Stimulated activated memory B cell treated with anti-CD40 and anti-IgM and Interleukin-4, amounts not matched to agents 10 μg/mL and 1 μg/mL and 100 μg/mL, for 72 hours (primary cell): Measurements from ENCODE around the gene PCDHGA4.
A peak's percentile ranks its signal among the peaks of the same experiment; 100 is the strongest.
"Not testable (repeated sequence)": the region's sequence is repeated elsewhere in the genome, so short reads cannot be mapped to it uniquely, and the experiment has no call there.

Experiments
- ATAC-seq: fragments of 150-1000 bp; cut with Tn5 transposase; 2 replicates; pipeline ENCODE4 v1.10.0; 2021
- H3K27ac Mint-ChIP-seq: one replicate; pipeline ENCODE4 v1.8.0; 2022; ENCODE audit warnings: mild to moderate bottlenecking, mixed read lengths
- H3K27me3 Mint-ChIP-seq: one replicate; pipeline ENCODE4 v1.8.0; 2022; ENCODE audit warnings: mixed read lengths
- H3K36me3 Mint-ChIP-seq: one replicate; pipeline ENCODE4 v1.8.0; 2022; ENCODE audit warnings: mixed read lengths
- H3K4me1 Mint-ChIP-seq: one replicate; pipeline ENCODE4 v1.8.0; 2022; ENCODE audit warnings: mixed read lengths
- H3K4me3 Mint-ChIP-seq: one replicate; pipeline ENCODE4 v1.8.0; 2022; ENCODE audit warnings: mild to moderate bottlenecking, moderate library complexity, mixed read lengths
- H3K9me3 Mint-ChIP-seq: one replicate; pipeline ENCODE4 v1.8.0; 2022; ENCODE audit warnings: mixed read lengths

PCDHGA4 gene

GRCh38 chr5:141388661-141389060 lies 33.8 kb downstream of the PCDHGA4 start:
- no peaks in the 10 kb centered on the region for H3K4me1 Mint-ChIP-seq
- peaks cover 6% of the 10 kb centered on the region for H3K36me3 Mint-ChIP-seq
- no peak for ATAC-seq
- peaks cover 15% of the 10 kb centered on the region for H3K9me3 Mint-ChIP-seq
- no peak overlapping the region for H3K27ac Mint-ChIP-seq
- H3K4me3 Mint-ChIP-seq: no peak overlapping the region
- peaks cover 76% of the 10 kb centered on the region for H3K27me3 Mint-ChIP-seq

- no peak overlapping the region for H3K4me3 Mint-ChIP-seq
- no peak for ATAC-seq
- no peak overlapping the region for H3K27ac Mint-ChIP-seq
- H3K36me3 Mint-ChIP-seq: peaks cover 11% of the 10 kb centered on the region
- peaks cover 19% of the 10 kb centered on the region for H3K9me3 Mint-ChIP-seq
- no peaks in the 10 kb centered on the region for H3K4me1 Mint-ChIP-seq
- H3K27me3 Mint-ChIP-seq: peaks cover 82% of the 10 kb centered on the region
Measured at GRCh38 chr5:141389153-141390042, 34.6 kb downstream of the PCDHGA4 start.

GRCh38 chr5:141392429-141393198 lies 37.8 kb downstream of the PCDHGA4 start, which contains the start of gene PCDHGA8:
Gene PCDHGA8, plus strand, starts transcription at chr5:141392633. Its CDS starts 181 bp downstream, at chr5:141392814.
- peaks cover 83% of the 10 kb centered on the region for H3K27me3 Mint-ChIP-seq
- peaks cover 11% of the 10 kb centered on the region for H3K36me3 Mint-ChIP-seq
- H3K9me3 Mint-ChIP-seq: peaks cover 19% of the 10 kb centered on the region

GRCh38 chr5:141393267-141393666 lies 38.4 kb downstream of the PCDHGA4 start:
- no peak overlapping the region for H3K27ac Mint-ChIP-seq
- no peak overlapping the region for H3K4me3 Mint-ChIP-seq
- H3K27me3 Mint-ChIP-seq: peaks cover 80% of the 10 kb centered on the region
- no peaks in the 10 kb centered on the region for H3K4me1 Mint-ChIP-seq
- ATAC-seq: no peak
- peaks cover 11% of the 10 kb centered on the region for H3K36me3 Mint-ChIP-seq
- peaks cover 19% of the 10 kb centered on the region for H3K9me3 Mint-ChIP-seq

More at GRCh38 chr5:141392429-141393198, 37.8 kb downstream of the PCDHGA4 start, which contains the start of gene PCDHGA8:
- no peak within 1 kb of the TSS for H3K4me3 Mint-ChIP-seq
- no peak for ATAC-seq
- no peaks in the 10 kb centered on the region for H3K4me1 Mint-ChIP-seq
- H3K27ac Mint-ChIP-seq: no peak within 1 kb of the TSS

- Mint-ChIP-seq H3K36me3 (peaks cover 11% of the 10 kb centered on the region), H3K9me3 (peaks cover 13% of the 10 kb centered on the region), H3K27me3 (peaks cover 79% of the 10 kb centered on the region)
- not testable (repeated sequence) for H3K4me3 Mint-ChIP-seq, H3K27ac Mint-ChIP-seq, H3K4me1 Mint-ChIP-seq, ATAC-seq
Measured at GRCh38 chr5:141394401-141395187, 39.8 kb downstream of the PCDHGA4 start.

DNA sequence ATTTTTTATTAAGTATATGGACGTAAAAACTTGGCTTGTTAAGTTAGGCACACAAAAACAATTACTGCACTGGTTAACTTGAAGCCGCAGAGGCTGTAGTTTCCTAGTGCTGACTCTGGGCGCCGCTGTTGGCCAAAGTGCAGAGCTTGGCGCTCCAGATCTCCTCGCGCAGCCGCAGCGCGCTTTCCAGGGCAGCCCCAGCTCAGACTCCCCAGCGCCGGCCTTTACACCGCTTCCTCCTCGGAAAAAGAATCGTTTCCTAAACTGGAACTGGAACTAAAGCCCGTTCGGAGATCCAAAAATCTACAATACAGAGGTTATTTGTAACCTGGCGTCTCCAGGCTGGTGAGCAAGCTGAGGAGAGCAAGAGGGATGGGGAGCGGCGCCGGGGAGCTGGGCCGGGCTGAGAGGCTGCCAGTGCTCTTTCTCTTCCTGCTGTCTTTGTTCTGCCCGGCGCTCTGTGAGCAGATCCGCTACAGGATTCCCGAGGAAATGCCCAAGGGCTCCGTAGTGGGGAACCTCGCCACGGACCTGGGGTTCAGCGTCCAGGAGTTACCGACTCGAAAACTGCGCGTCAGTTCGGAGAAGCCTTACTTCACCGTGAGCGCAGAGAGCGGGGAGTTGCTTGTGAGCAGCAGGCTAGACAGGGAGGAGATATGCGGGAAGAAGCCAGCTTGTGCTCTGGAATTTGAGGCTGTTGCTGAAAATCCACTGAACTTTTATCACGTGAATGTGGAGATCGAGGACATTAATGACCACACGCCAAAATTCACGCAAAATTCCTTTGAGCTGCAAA lies 43.1 kb downstream of the PCDHGA4 start, which contains the start of gene PCDHGB5:
Gene PCDHGB5, plus strand, starts transcription at position 192 of the 796 bp plus-strand sequence. Its CDS starts 181 bp downstream, at position 373.
- H3K27ac Mint-ChIP-seq, H3K4me1 Mint-ChIP-seq, H3K9me3 Mint-ChIP-seq: not testable (repeated sequence)
- peaks cover 10% of the 10 kb centered on the region for H3K36me3 Mint-ChIP-seq
- H3K27me3 Mint-ChIP-seq: peaks cover 80% of the 10 kb centered on the region
- ATAC-seq: peak; percentile 56
- H3K4me3 Mint-ChIP-seq: peak within 1 kb of the TSS; percentile 63

- Mint-ChIP-seq H3K27ac (no peak overlapping the region), H3K9me3 (peaks cover 7% of the 10 kb centered on the region), H3K4me3 (no peak overlapping the region), H3K4me1 (no peaks in the 10 kb centered on the region), H3K36me3 (peaks cover 10% of the 10 kb centered on the region), H3K27me3 (peaks cover 80% of the 10 kb centered on the region)
- ATAC-seq: no peak
Measured at GRCh38 chr5:141398608-141399007, 43.8 kb downstream of the PCDHGA4 start.

GRCh38 chr5:141399555-141400258 lies 44.9 kb downstream of the PCDHGA4 start:
- H3K36me3 Mint-ChIP-seq: peaks cover 6% of the 10 kb centered on the region
- no peak for ATAC-seq
- peaks cover 80% of the 10 kb centered on the region for H3K27me3 Mint-ChIP-seq
- H3K27ac Mint-ChIP-seq: no peak overlapping the region
- peaks cover 3% of the 10 kb centered on the region for H3K9me3 Mint-ChIP-seq
- peak overlapping the region; percentile 32 for H3K4me3 Mint-ChIP-seq
- no peaks in the 10 kb centered on the region for H3K4me1 Mint-ChIP-seq

GRCh38 chr5:141402553-141403243 lies 47.9 kb downstream of the PCDHGA4 start, which contains the start of gene PCDHGA9:
Gene PCDHGA9, plus strand, starts transcription at chr5:141402778. Its CDS starts 175 bp downstream, at chr5:141402953.
- H3K9me3 Mint-ChIP-seq: peaks cover 6% of the 10 kb centered on the region
- ATAC-seq: no peak
- no peak within 1 kb of the TSS for H3K27ac Mint-ChIP-seq
- H3K36me3 Mint-ChIP-seq: peaks cover 6% of the 10 kb centered on the region
- peaks cover 77% of the 10 kb centered on the region for H3K27me3 Mint-ChIP-seq
- H3K4me3 Mint-ChIP-seq: peak within 1 kb of the TSS; percentile 60
- no peaks in the 10 kb centered on the region for H3K4me1 Mint-ChIP-seq

GRCh38 chr5:141403387-141403786 lies 48.6 kb downstream of the PCDHGA4 start:
- no peak for ATAC-seq
- Mint-ChIP-seq H3K36me3 (peaks cover 6% of the 10 kb centered on the region), H3K4me3 (no peak overlapping the region), H3K9me3 (peaks cover 9% of the 10 kb centered on the region), H3K27ac (no peak overlapping the region), H3K4me1 (no peaks in the 10 kb centered on the region), H3K27me3 (peaks cover 84% of the 10 kb centered on the region)
